Measurements from ENCODE around the gene HACD3. TPM values are rescaled to one million over a fixed set of nuclear protein-coding genes. Genes with fewer than 3 reads are reported as not detected.

Gene HACD3
- total and polyA plus RNA-seq, 2 donors (not counting 1 experiment from before 2014, with no cell fraction given): 80.7 to 95.6 TPM

GRCh38 chr15:65553691-65554090 lies 23.4 kb downstream of the HACD3 start:
- Histone ChIP-seq H3K4me1 (ENCODE audit: control insufficient read depth, extremely low read depth, insufficient read depth, low read length) (peaks cover 2% of the 10 kb centered on the region), H3K4me2 (ENCODE audit: extremely low read depth, insufficient read depth, low read length) (no peak overlapping the region), H3K27ac (ENCODE audit: insufficient read depth, low read length) (no peak overlapping the region), H4K20me1 (ENCODE audit: control insufficient read depth, extremely low read depth, insufficient read depth, low read length) (no peaks in the 10 kb centered on the region), H3K9ac (ENCODE audit: insufficient read depth, low read length) (no peak overlapping the region), H3K27me3 (ENCODE audit: control insufficient read depth, insufficient read depth, low read length) (no peaks in the 10 kb centered on the region), H3K9me3 (ENCODE audit: control insufficient read depth, insufficient read depth, low read depth, low read length) (no peaks in the 10 kb centered on the region), H2AFZ (ENCODE audit: low read length) (no peak overlapping the region), H3K79me2 (ENCODE audit: control insufficient read depth, insufficient read depth, low read length) (peaks cover 13% of the 10 kb centered on the region), H3K36me3 (ENCODE audit: control insufficient read depth, insufficient read depth, low read length) (no peaks in the 10 kb centered on the region), H3K4me3 (replicated peaks in 1 of 4; ENCODE audit: control extremely low read depth in 1 of 4, insufficient read depth in 1 of 4, low read depth in 3 of 4, low read length in 4 of 4) (no peak overlapping the region)
- TF ChIP-seq CTCF (conservative IDR thresholded peaks at IDR 0.05 in 1 of 2, IDR thresholded peaks at IDR 0.05 in 1 of 2; ENCODE audit: low read depth in 1 of 2, low read length in 2 of 2) (no peak), EZH2 (IDR thresholded peaks at IDR 0.05; ENCODE audit: low read length, missing control alignments) (no peak)
- DNase-seq (ENCODE audit: low read depth in 2 of 2): no peak

GRCh38 chr15:65556622-65557021 lies 26.4 kb downstream of the HACD3 start:
- Histone ChIP-seq H3K4me1 (ENCODE audit: control insufficient read depth, extremely low read depth, insufficient read depth, low read length) (peaks cover 5% of the 10 kb centered on the region), H2AFZ (ENCODE audit: low read length) (no peak overlapping the region), H3K4me2 (ENCODE audit: extremely low read depth, insufficient read depth, low read length) (no peak overlapping the region), H3K9ac (ENCODE audit: insufficient read depth, low read length) (no peak overlapping the region), H3K36me3 (ENCODE audit: control insufficient read depth, insufficient read depth, low read length) (no peaks in the 10 kb centered on the region), H3K4me3 (replicated peaks in 1 of 4; ENCODE audit: control extremely low read depth in 1 of 4, insufficient read depth in 1 of 4, low read depth in 3 of 4, low read length in 4 of 4) (no peak overlapping the region), H3K27ac (ENCODE audit: insufficient read depth, low read length) (no peak overlapping the region), H3K79me2 (ENCODE audit: control insufficient read depth, insufficient read depth, low read length) (peaks cover 4% of the 10 kb centered on the region), H4K20me1 (ENCODE audit: control insufficient read depth, extremely low read depth, insufficient read depth, low read length) (no peaks in the 10 kb centered on the region), H3K9me3 (ENCODE audit: control insufficient read depth, insufficient read depth, low read depth, low read length) (no peaks in the 10 kb centered on the region), H3K27me3 (ENCODE audit: control insufficient read depth, insufficient read depth, low read length) (no peaks in the 10 kb centered on the region)
- no peak for DNase-seq (ENCODE audit: low read depth in 2 of 2)
- TF ChIP-seq EZH2 (IDR thresholded peaks at IDR 0.05; ENCODE audit: low read length, missing control alignments) (no peak), CTCF (conservative IDR thresholded peaks at IDR 0.05 in 1 of 2, IDR thresholded peaks at IDR 0.05 in 1 of 2; ENCODE audit: low read depth in 1 of 2, low read length in 2 of 2) (no peak)

GRCh38 chr15:65558336-65558735 lies 28.1 kb downstream of the HACD3 start:
- Histone ChIP-seq H3K9me3 (ENCODE audit: control insufficient read depth, insufficient read depth, low read depth, low read length) (no peaks in the 10 kb centered on the region), H3K36me3 (ENCODE audit: control insufficient read depth, insufficient read depth, low read length) (no peaks in the 10 kb centered on the region), H3K9ac (ENCODE audit: insufficient read depth, low read length) (no peak overlapping the region), H3K4me2 (ENCODE audit: extremely low read depth, insufficient read depth, low read length) (no peak overlapping the region), H3K79me2 (ENCODE audit: control insufficient read depth, insufficient read depth, low read length) (peaks cover 3% of the 10 kb centered on the region), H4K20me1 (ENCODE audit: control insufficient read depth, extremely low read depth, insufficient read depth, low read length) (no peaks in the 10 kb centered on the region), H2AFZ (ENCODE audit: low read length) (no peak overlapping the region), H3K4me1 (ENCODE audit: control insufficient read depth, extremely low read depth, insufficient read depth, low read length) (peaks cover 5% of the 10 kb centered on the region), H3K27me3 (ENCODE audit: control insufficient read depth, insufficient read depth, low read length) (no peaks in the 10 kb centered on the region), H3K27ac (ENCODE audit: insufficient read depth, low read length) (no peak overlapping the region), H3K4me3 (replicated peaks in 1 of 4; ENCODE audit: control extremely low read depth in 1 of 4, insufficient read depth in 1 of 4, low read depth in 3 of 4, low read length in 4 of 4) (no peak overlapping the region)
- peak; percentile 79 to 81 for DNase-seq (ENCODE audit: low read depth in 2 of 2)
- TF ChIP-seq EZH2 (IDR thresholded peaks at IDR 0.05; ENCODE audit: low read length, missing control alignments) (no peak), CTCF (conservative IDR thresholded peaks at IDR 0.05 in 1 of 2, IDR thresholded peaks at IDR 0.05 in 1 of 2; ENCODE audit: low read depth in 1 of 2, low read length in 2 of 2) (no peak)
